GM12891 (cell line): Measurements from ENCODE around the gene MAP2K2.

Source experiments
- PAX5 ChIP-seq: IDR thresholded peaks from 2 replicates; pipeline ENCODE4 v1.6.1; 2011; ENCODE audit warnings: low read length, moderate library complexity, mild to moderate bottlenecking; ENCODE audit not compliant: insufficient read depth, severe bottlenecking
- POLR2A ChIP-seq: IDR thresholded peaks from 2 replicates; pipeline ENCODE4 v1.6.1; 2011; ENCODE audit warnings: low read depth, low read length, control low read depth
- POLR2AphosphoS5 ChIP-seq: IDR thresholded peaks from 2 replicates; pipeline ENCODE4 v1.6.1; 2011; ENCODE audit warnings: low read depth, low read length, control low read depth
- POU2F2 ChIP-seq: IDR thresholded peaks from 2 replicates; pipeline ENCODE4 v1.6.1; 2011; ENCODE audit warnings: low read depth, mild to moderate bottlenecking, control low read depth, low read length, moderate library complexity
- SPI1 ChIP-seq: IDR thresholded peaks from 2 replicates; pipeline ENCODE4 v1.6.1; 2011; ENCODE audit warnings: low read depth, low read length, control low read depth
- TAF1 ChIP-seq: IDR thresholded peaks from 2 replicates; pipeline ENCODE4 v1.6.1; 2011; ENCODE audit warnings: low read depth, low read length, control low read depth

GRCh38 chr19:4152241-4152998 lies 28.5 kb upstream of the MAP2K2 start:
- TF ChIP-seq POLR2AphosphoS5 (no peak), POLR2A (no peak), TAF1 (no peak), SPI1 (no peak), POU2F2 (no peak), PAX5 (no peak)
